ENCODE data around the gene GNAL.
"Not testable (repeated sequence)": the region's sequence is repeated elsewhere in the genome, so short reads cannot be mapped to it uniquely, and the experiment has no call there.

GNAL gene

DNA sequence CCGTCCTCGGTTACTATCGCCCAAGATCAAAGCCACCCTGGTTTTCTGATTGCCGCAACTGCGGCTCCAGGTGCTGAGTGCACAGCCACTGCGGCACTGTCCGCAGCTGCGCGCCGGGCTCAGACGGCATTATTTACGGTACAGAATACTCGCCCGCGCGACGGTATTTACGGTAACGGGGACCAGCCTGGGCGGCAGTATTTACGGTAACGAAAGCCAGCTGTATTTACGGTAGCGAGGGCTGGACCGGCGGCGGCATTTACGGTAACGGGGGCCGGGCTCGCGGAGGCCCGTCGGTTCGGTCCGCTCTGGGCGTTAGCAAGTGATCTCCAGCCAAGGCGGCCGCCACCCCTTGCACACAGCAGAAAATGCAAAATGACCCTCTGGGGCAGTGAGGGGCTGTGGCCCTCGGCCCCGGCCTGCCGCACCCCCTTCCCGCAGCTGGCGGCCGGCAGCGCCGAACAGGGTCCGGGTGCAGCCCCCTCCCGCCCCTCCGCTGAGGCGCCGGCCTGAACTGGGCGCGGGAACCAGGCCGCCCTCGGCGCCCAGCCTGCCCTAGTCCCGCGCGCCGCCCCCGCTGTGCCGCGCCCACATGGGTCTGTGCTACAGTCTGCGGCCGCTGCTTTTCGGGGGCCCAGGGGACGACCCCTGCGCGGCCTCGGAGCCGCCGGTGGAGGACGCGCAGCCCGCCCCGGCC is at the start of gene GNAL:
TSS of gene GNAL (plus strand) at position 293 of the 697 bp plus-strand sequence. CDS start at position 593, 300 bp downstream.
- DNase-seq (ENCODE audit: low read depth), result no peak

DNA sequence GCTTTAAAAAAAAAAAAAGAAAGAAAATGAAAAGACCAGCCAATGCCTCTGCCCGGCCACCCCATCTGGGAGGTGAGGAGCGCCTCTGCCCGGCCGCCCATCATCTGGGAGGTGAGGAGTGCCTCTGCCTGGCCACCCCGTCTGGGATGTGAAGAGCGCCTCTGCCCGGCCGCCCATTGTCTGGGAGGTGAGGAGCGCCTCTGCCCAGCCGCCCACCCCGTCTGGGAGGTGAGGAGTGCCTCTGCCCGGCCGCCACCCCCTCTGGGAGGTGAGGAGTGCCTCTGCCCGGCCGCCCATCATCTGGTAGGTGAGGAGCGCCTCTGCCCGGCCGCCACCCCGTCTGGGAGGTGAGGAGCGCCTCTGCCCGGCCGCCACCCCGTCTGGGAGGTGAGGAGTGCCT is 41.8 kb upstream of the GNAL start:
- DNase-seq (ENCODE audit: low read depth), result not testable (repeated sequence)

DNA sequence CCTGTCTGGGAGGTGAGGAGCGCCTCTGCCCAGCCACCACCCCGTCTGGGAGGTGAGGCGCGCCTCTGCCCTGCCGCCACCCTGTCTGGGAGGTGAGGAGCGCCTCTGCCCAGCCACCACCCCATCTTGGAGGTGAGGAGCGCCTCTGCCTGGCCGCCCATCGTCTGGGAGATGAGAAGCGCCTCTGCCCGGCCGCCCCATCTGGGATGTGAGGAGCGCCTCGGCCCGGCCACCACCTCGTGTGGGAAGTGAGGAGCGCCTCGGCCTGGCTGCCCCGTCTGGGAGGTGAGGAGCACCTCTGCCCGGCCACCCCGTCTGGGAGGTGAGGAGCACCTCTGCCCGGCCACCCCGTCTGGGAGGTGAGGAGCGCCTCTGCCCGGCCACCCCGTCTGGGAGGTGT is 41.3 kb upstream of the GNAL start:
- not testable (repeated sequence) for DNase-seq (ENCODE audit: low read depth)

DNA sequence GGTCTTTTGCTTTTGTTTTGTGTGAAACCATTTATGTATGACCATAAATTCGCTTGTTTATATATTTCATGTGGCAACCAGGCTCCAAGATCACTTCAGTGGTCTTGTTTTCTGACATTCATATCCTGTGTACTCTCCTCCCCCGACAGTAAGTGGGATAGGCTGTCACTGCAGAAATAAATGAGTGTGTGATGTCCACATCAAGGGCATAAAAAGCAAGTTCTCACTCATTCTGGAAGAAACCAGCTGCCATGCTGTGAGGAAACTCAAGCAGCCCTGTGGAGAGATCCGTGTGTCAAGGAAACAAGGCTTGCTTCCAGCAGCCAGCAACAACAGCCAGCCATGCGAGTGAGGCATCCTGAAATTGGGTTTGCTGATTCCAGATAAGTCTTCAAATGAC is 39.2 kb upstream of the GNAL start:
- DNase-seq (ENCODE audit: low read depth), result no peak

DNA sequence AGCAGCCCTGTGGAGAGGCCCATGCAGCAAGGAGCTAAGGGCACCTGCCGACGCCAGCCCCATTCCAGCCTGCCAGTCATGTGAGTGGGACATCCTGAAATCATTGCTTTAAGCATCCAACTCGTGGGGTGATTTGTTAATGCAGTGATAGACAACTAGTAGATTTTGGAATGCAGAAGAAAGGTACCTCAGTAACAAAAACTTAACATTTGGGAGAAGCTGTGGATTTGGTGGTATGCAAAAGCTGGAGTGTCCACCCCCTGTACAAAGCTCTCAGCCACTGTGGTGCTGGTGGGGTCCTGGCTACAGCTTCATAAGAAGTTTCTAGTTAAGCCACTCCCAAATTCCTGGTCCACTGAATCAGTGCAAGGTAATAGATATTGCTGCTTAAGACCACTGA is 37.2 kb upstream of the GNAL start:
- no peak for DNase-seq (ENCODE audit: low read depth)

DNA sequence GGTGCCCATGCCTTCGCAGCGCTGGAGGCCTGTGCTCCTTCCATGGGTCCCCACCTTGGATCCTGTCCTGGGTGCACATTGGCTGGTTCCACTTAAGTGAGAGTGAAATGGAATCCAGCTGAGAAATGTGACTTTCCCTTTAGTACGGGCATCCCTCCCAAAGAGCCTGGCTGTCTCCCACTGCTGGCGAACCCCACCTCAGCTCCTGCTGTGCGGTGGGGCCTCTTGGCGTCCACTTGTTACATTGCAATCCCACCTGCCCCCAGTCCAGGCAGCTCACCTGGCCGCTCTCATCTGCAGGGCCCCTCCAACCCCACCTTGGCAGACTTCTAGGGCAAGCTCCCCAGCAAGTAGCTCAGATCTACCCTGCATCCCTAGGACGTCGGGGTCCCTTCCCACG is 35.5 kb upstream of the GNAL start:
- no peak for DNase-seq (ENCODE audit: low read depth)

DNA sequence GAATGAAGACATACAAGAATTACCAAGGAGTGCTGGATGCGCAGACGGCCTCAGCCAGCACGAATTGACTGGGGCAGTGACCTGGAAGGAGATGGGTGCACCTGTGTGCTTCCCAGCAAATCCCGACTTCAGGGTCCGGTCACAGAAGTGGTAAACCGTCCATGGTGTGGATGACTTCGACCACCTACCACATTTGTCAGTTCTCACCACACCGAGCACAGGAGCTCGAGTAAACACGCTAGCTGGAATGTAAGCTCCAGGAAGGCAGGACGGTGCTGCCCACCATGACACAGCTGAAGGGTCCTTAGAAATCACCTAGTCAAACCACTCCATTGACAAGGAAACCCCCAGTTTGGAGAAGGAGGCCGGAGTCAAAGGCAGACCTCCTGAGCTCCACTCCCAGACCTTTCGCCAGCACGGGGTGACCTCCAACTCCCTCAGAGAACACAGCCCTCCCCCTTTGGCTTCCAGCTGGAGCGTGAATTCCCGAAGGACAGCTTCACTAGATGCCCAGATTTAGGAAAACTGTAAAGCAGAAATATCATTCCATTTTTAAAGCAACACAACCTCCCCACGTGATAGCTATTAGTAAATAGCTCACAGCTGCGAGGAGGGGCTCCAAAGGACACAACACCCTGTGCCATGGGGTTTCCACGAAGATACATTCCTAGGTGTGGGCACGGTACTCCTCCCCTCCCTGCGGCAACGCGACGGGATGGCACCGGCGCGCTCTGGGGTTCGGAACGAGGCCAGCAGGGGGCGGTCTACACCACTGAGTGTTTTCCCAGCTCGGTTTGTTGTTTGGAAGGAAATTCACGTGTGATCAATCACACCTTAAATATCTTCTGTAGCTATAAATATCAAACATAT is 34.1 kb upstream of the GNAL start:
- no peak for DNase-seq (ENCODE audit: low read depth)

DNA sequence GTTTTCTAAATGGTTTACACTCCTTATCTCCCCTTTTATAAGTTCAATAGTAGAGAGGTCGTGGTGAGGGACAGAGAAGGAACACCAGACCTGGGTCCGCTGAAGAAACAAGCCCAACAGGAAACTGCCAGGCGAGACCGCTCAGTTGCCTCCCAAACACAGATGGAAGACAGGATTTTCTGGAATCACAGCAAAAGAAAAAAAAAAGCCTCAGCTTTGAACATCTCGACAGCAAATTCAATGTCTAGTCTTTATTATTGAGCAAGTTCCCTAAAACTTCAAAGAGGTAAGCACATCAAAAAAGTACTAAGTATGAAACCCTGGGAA is 33.5 kb upstream of the GNAL start:
- DNase-seq (ENCODE audit: low read depth), result no peak

DNA sequence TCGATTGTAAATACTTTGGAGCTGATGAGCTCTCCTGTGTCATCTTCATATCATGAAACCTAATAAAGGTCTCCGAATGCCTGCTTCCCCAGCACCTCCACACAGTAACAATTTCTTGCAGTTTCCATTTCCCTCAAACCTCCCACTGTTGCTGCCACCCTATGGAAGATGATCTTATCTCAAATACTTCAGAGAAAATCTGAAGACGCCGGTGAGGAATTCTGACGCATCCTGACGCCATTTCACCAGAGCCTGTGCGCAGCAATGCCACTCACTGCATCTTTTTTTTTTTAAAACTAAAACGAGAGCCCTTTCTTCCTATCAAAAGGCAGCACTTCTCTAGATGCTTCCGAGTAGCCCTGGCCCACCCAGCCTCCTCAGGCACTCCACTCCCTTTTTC is 31.9 kb upstream of the GNAL start:
- no peak for DNase-seq (ENCODE audit: low read depth)

DNA sequence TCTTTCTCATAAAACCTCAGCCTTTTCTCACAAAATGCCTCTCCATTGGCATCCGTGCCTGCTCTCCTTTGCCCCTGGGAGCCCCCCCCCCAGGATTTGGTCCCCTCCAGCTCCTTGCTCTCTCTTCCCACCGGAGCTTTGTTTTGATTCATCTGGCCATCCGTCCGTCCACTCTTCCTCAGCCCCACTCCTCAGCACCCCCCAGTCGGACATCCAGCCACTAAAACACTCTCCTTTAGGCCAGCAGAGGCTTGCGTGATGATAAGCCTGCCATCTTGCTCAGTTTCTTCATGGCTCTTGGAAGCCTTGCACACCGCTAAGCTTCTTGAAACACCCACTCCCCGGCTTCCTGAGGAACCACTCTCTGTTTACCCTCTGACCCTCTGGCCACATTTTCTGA is 31.5 kb upstream of the GNAL start:
- no peak for DNase-seq (ENCODE audit: low read depth)

DNA sequence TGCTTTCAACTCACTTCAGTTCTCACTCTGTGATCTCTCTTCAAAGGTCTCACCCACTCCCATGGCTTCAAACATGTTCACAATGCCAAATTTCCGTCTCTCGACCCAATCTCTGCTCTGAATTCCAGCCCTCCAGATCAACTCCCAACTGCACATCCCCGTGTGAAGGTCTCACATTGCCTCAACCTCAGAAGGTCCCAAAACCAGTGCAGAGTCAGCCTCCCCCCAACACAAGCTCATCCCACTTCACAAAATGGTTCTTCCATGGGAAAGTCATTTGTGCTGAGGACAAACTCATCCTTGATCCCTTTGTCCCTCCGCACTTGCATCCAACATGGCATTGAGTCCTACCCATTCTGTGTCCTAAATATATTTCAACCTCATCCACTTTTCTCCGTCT is 31.0 kb upstream of the GNAL start:
- no peak for DNase-seq (ENCODE audit: low read depth)

DNA sequence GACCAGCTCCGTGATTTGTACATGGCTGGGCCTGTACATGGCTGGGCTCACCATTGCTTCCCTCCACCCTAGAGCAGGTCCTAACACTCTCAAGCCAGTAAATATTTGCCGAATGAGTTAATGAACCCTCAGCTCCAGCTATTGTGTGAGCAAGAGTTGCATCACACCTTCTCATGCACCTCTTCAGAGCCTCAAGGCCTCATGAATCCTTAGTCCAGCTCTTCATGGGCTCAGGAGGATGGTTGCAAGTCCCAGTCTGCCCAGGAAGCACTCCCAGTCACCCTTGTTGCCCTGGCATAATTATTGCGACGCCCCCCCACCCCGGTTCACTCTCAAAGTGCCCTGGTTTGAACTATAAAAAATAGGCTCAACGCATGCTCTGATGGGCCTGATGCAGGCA is 30.1 kb upstream of the GNAL start:
- DNase-seq (ENCODE audit: low read depth), result no peak

DNA sequence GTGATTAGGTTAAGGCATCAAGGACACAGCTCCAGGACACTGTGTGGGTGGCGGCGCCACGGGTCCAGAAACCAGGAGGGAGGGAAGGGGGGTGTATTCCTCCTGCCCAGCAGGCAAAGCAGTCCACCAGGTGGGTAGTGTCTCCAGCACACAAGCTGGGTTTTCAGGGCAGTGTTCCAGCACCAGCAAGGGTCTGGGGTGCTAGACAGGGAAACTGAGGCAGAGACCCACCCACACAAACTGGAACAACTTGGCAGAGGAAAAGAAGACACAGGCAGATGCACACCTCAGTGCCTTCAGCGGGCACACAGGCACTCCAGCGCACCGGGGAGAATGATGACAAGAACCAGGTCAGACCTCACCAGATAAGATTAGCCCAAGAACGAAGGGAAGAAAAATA is 28.4 kb upstream of the GNAL start:
- no peak for DNase-seq (ENCODE audit: low read depth)

DNA sequence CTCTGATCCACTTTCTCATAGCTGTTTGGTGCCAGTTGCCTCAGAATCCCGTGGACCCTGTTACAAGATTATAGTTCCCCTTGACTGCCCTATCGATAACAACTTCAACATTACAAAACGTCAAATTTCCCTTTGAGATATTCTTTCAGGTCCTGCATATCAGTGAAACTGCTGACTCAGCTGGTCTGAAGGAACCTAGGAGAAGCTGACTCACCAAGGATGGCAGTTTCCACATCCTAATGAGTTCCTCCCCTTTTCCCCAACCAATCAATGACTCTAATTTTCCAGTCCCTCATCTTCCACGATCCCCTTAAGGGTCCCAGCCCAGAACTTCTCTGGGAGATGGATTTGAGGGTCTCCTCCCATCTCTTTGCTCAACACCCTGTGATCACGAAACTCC is 27.6 kb upstream of the GNAL start:
- no peak for DNase-seq (ENCODE audit: low read depth)

DNA sequence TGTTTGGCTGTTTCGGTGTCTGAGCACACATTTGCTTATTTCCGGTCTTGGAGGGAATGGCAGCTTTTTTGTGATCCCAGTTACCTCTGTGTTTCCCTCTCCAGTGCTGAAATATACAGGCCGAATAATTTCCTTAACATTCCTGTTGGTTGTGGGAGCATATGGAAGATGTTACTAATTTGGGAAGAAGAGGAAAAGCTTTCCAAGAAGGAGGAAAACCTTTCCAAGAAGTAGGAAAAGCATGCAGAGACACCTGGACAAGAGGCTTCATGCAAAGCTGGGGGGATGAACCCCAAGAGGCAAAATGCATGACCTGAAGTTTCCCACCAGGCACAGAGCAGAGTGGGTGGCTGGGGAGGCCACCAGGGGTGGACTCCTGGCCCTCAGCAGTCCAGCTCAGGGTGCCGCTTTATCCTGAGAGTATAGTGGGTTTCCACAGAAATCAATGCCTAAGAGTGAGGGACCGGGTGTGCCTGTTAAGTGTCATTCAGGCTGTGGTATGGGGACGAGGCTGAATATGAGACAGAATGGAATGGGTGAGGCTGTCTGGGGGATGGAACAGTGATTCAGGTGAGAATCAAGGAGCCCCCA is 25.5 kb upstream of the GNAL start:
- no peak for DNase-seq (ENCODE audit: low read depth)

DNA sequence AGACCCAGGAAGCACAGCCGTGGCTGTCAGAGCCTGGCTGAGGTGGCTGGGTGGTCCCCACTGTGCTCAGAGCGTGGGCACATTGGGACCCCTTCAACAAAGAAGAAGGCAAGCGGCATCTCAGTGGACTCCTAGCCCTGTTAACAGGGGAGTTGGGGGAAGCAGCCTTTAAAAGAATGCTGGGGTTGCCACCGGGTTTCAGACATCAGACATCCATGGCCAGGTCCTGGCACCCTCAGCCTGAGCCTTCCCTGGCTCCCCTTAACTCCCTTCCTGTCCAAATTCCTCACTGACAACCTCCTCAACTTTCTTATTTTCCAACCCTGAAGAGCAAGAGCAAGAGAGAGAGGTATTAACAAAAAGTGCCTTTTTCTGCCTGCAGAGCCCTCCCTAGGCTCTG is 24.8 kb upstream of the GNAL start:
- DNase-seq (ENCODE audit: low read depth), result no peak

DNA sequence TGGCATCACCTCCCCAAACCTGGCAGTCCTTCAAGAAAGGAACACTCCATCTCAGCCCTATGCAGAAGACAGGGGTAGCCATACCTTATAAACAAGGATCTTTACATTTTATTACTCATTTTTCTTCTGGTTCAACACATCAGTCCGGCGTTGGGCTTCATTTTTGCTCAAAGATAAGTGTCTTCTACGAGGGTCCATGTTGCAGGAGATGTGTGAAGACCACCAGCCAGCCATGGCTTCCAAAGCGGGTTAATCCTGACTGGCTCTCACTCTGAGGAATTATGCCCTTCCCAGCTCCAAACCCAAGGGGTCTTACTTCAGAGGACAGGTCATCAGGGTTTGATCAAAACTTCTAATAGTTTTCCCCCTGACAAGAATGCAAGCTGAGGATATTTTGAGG is 23.9 kb upstream of the GNAL start:
- DNase-seq (ENCODE audit: low read depth), result no peak

DNA sequence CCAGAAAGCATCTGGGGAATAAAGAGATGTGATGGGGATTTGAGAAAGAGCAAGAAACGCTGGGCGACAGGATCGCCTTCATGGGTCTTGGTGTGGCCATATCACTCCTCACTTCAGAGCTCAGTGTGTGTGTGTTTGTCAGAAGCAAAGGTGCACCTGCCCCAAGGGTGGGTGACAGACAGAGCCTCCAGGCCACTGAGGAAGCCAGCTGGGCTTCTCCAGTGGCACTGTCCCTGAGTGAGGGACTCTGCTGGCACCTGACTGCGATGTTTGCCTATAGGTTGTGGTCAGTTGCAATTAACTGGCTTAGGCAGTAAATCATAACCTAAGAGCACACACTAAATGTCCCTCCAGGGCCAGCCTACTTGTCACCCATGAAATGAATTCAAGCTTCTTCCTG is 23.5 kb upstream of the GNAL start:
- no peak for DNase-seq (ENCODE audit: low read depth)

DNA sequence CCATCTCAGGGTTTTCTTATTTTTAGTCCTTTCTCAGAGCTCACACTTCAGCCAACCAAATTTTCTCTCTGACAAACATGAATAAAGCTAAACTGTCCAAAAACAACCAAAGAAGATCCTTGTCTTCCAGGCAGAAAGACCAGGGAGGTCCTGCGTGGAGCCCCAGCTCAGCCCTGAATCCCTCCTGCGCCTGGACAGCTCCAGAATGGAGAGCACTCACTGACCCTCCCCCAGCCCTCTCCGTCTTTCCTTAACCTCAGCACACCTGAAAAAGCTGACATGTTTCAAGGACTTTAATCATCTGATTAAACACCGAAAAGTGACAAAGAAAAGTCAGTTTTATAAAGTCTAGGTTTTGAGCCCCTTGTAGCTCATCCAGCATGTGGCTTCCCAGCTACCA is 22.9 kb upstream of the GNAL start:
- DNase-seq (ENCODE audit: low read depth), result no peak

DNA sequence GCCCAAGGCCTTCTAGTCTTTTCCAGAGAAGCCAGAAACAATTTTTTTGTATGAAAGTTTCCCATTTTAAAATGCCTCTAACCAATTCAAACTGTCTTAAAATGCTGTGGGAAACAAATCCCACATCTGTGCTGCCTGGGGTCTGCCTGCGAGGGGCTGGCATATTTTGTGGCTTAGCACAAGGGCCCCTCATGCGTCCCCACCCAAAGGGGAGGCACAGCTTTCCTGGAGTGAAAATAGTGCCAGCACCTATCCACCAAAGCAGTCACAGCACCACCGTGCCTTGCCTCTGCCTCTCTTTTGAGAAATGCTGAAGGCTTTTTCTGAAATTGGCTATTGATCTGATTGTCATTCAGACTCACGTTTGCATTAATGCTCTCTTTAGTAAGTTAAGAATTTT is 22.2 kb upstream of the GNAL start:
- no peak for DNase-seq (ENCODE audit: low read depth)

DNA sequence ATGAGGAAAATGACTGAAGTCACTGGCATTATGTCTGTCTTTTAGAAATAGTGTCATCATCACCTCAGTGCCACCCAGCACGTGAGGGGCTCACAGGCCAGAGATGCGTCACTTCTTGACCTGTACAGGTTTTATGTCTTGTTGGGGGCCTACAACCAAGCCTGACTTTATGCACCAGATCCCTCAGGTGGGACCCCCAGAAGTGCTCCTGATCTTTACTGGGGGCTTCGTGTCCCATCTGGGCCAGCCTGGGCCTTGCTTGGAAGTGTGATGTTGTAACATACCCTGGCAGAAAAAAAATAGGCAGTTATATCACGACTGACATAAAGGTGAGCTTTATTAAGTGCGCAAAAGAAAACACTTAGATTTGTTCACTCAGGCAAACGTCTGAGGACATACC is 21.5 kb upstream of the GNAL start:
- no peak for DNase-seq (ENCODE audit: low read depth)

DNA sequence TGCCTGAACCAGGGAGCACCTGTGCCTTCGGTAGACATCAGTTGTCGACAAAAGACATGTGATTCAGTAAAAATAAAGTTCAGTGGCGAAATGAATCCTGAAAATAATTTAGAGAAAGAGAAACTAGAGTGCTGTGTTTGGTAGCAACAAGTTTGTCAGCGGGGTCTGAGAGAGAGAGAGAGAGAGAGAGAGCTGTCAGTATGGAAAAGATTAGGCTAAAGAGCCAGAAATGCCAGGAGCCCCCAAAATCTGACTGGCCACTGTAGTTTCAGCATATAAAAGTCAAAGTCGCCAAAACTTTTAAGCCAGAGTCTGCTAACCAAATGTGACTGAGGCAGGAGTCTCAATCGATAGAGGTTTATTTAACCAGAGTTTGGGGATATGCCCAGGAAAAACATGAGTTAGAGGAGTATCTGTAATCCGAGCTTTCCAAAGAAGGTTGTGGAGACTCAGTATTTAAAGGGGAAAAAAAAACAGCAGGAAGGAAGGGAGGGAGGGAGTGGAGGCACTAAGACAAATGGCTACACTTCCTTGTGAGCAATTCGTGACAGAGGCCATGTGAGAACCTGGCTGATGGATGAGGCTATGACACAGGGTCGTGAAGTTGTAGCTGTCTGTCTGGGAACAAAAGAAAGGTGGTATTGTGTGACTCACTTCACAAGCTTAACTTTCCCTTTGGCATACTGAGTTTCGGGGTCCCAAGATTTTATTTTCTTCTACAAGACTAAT is 20.5 kb upstream of the GNAL start:
- DNase-seq (ENCODE audit: low read depth), result no peak
